Head of caudate nucleus (tissue), 42 donors: Measurements from ENCODE around the gene TRIM54.

Experiments used
- DNase-seq, 42 donors: peaks; one replicate each; pipeline versions ENCODE4 v3.0.0 to v3.0.0-alpha.2; 2020 to 2021; ENCODE audit warnings: mixed read lengths in 7 of 42
- intact Hi-C: fragments of 100-400 bp; cut with DNase I; formaldehyde crosslinking; loops from one replicate; pipeline ENCODE4 v1.15.0; 2022

The TRIM54 gene, protein sequence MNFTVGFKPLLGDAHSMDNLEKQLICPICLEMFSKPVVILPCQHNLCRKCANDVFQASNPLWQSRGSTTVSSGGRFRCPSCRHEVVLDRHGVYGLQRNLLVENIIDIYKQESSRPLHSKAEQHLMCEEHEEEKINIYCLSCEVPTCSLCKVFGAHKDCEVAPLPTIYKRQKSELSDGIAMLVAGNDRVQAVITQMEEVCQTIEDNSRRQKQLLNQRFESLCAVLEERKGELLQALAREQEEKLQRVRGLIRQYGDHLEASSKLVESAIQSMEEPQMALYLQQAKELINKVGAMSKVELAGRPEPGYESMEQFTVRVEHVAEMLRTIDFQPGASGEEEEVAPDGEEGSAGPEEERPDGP

DNA sequence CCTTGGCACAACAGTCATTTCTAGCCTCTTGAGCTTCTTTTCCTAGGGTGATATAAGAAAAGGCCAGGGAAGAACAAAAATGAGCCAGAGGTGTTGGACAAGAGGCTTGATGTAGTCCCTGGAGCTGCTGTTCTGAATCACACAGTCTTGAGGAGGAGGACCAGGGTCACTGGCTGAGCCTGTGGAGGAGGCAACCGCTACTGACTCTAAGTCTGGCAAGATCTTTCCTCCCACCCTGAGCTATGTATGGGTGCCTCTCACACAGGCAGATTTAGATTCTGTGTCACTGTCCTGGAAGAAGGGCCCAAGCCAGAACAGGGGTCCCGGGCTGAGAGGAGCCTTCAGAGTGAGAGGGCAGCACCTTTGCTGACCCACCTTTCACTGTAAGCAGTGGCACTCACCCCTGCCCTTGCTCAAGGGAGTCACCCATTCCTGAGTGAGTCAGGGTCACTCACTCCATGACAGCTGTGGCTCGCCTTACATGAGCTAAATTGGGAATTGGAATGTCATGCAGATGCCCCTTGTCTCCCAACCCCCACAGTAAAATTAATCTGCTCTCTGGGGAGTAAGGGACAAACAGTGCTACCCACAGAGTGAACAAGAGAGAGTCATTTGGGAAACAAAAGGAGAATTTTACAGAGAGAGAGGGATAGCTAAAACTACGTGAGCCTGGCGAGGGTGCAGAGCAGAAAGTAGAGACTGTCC is at the start of gene TRIM54:
Gene TRIM54 (plus strand): TSS at position 575 of the 705 bp plus-strand sequence. CDS start 303 bp downstream, outside the sequence.
- intact Hi-C loops: loop anchor here (10.0 kb wide), 1 partner anchor 187 kb away; no protein-coding TSS in a partner anchor
- peak in 1 of 42 donors; percentile 49 for DNase-seq

DNA sequence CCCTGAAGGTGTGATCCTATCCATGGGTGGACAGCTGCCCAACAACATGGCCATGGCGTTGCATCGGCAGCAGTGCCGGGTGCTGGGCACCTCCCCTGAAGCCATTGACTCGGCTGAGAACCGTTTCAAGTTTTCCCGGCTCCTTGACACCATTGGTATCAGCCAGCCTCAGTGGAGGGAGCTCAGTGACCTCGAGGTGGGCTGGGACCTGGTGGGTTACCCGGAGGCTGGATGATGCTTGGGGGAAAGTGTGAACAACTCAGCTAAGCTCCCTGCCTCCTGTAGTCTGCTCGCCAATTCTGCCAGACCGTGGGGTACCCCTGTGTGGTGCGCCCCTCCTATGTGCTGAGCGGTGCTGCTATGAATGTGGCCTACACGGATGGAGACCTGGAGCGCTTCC is 48.9 kb upstream of the TRIM54 start:
- DNase-seq: no peak
- intact Hi-C loops: no loop called here

DNA sequence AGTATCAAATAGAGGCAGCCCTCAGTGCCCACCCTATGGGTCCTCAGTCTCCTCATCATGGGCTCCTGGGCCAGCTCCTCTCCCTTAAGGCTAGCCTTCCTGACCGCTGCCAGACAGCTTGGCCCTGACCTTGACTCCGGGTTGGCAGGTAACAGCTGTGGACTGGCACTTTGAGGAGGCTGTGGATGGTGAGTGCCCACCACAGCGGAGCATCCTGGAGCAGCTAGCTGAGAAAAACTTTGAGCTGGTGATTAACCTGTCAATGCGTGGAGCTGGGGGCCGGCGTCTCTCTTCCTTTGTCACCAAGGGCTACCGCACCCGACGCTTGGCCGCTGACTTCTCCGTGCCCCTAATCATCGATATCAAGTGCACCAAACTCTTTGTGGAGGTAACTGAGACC is 46.1 kb upstream of the TRIM54 start:
- intact Hi-C loops: no loop called here

DNA sequence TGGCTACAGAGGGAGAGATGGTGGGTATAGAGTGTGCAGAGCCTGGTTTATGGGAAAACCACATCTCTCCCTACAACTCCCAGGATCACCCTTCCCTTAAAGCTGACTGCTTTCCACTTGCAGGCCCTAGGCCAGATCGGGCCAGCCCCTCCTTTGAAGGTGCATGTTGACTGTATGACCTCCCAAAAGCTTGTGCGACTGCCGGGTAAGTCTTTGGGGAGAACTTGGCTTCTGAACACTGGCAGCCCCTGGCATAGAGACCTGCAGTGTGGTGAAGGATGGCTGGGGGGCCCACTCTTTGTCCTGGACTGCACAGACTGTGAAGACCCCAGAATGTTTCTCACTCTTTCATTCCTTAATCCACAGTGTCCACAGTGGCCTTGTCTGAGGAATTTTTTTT is 45.6 kb upstream of the TRIM54 start:
- intact Hi-C loops: no loop called here
- DNase-seq: no peak

More for the DNA sequence above, 46.1 kb upstream of the TRIM54 start:
- no peak for DNase-seq

DNA sequence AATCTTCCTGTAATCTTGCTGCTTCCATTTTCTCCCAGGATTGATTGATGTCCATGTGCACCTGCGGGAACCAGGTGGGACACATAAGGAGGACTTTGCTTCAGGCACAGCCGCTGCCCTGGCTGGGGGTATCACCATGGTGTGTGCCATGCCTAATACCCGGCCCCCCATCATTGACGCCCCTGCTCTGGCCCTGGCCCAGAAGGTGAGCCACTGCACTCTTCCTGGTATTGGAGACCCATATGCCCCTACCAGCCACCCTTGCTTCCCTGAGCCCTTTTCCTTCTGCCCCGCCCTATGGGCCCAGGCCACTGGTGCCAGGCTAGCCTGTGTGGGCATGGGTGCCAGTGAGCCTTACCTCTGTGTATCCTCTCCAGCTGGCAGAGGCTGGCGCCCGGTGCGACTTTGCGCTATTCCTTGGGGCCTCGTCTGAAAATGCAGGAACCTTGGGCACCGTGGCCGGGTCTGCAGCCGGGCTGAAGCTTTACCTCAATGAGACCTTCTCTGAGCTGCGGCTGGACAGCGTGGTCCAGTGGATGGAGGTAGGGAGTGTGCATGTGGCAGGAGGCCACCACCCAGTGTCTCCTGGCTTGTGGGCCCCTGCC is 44.8 kb upstream of the TRIM54 start:
- DNase-seq: no peak
- intact Hi-C loops: no loop called here

DNA sequence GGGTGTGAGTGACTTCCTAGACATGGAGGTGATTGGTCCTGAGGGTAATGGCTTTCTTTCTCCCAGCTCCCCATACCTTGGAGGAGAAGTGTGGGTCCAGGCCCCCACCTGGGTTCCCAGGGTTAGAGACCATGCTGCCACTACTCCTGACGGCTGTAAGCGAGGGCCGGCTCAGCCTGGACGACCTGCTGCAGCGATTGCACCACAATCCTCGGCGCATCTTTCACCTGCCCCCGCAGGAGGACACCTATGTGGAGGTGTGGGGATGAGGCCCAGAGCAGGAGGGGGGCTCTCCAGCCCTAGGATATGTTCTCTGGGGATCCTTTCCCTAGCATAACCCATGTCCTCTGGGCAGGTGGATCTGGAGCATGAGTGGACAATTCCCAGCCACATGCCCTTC is 43.3 kb upstream of the TRIM54 start:
- intact Hi-C loops: no loop called here
- no peak for DNase-seq

DNA sequence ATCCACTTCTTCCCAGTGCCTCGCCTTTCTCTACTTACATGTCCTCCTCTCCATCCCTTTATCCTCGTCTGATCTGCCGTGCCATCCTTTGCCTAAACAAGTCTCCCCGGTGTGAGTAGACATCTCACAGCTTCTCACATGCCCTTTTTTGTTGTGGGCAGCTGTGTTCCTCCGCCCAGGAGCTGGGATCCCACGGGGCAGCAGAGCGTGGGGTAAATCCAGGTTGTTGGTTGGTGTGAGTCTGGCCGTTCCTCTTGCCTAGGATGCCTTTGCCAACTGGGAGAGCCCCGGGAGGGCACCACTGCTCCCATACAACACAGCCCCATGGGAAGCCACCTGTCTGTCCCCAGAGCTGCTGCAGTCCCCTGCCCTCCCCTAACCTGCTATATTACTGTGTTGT is 41.8 kb upstream of the TRIM54 start:
- DNase-seq: no peak

DNA sequence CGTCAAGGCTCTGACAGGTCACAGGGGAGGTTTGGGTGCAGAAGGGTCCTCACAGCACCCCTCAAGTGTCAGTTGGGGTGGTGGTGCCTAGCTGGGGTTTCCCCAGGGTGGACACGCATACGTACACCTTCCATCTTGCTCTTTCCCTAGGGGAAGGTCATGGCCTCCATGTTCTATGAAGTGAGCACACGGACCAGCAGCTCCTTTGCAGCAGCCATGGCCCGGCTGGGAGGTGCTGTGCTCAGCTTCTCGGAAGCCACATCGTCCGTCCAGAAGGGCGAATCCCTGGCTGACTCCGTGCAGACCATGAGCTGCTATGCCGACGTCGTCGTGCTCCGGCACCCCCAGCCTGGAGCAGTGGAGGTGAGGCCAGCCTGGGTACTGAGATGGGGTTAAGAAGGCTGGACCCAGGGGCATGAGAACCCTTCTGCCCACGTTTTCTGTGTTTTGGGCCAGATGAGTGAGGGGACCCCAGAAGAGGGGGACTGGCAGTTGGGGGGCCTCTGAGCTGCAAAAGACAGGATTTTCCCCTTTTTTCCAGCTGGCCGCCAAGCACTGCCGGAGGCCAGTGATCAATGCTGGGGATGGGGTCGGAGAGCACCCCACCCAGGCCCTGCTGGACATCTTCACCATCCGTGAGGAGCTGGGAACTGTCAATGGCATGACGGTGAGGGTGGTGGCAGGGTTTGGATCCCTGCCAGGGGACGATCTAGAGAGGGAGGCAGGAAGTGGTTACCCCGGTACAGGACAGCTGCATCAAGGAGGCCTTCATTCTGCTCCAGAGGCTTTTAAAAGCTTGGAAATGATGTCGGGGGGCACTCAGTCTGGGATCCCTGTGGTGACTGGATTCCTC is 40.2 kb upstream of the TRIM54 start:
- DNase-seq: no peak
- intact Hi-C loops: no loop called here

More for the DNA sequence above, 41.8 kb upstream of the TRIM54 start:
- intact Hi-C loops: no loop called here

DNA sequence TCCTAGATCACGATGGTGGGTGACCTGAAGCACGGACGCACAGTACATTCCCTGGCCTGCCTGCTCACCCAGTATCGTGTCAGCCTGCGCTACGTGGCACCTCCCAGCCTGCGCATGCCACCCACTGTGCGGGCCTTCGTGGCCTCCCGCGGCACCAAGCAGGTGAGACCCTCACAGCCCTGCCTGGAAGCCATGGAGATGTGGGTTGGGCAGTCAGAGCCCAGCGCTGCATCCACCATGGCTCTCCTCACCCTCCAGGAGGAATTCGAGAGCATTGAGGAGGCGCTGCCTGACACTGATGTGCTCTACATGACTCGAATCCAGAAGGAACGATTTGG is 39.6 kb upstream of the TRIM54 start:
- DNase-seq: no peak
- intact Hi-C loops: no loop called here

DNA sequence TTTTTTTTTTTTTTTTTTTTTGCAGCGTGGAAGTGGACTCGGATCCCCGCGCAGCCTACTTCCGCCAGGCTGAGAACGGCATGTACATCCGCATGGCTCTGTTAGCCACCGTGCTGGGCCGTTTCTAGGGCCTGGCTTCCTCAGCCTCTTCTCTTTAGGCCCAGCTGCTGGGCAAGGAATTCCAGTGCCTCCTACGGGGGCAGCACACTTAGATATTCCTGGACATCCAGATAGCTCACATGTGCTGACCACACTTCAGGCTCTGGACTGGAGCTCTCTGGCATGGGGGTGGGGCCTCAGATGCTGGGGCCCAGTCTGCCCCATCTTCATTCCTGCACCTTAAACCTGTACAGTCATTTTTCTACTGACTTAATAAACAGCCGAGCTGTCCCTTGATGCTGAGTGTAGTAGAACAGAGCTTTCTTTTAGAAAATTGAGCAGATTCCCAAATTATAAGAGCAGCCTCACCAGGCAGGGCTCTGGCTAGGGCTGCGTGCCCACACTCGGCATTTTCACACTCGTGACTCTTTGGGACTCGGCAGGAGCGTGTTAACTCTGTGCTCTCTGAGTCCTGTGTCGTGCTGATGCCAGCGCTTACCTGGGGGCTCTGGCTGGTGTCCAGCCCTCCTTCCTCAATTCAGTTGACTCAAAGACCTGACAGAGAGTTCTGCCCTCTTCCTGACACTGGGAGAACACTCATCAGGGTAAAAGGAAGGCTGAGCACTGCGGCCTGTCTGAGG is 38.7 kb upstream of the TRIM54 start:
- no peak for DNase-seq
- intact Hi-C loops: no loop called here

DNA sequence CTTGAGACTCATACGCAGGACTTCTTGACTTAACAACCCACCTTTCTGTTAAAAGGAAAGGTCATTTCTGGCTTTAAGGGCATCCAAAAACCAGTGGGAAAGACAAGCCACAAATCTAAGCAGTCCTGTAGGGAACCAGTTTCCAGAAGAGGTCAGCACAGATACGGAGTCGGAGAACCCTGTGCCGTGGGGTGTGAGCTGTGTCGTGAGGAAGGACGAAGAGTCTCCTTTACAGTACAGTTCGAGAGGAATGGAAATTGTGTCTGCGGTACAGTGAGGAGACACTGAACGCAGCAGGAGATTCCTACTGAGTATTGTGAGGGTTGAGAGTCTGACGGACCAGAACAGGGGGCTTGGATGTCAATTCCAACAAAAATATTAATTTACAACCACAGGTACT is 37.1 kb upstream of the TRIM54 start:
- DNase-seq: no peak

DNA sequence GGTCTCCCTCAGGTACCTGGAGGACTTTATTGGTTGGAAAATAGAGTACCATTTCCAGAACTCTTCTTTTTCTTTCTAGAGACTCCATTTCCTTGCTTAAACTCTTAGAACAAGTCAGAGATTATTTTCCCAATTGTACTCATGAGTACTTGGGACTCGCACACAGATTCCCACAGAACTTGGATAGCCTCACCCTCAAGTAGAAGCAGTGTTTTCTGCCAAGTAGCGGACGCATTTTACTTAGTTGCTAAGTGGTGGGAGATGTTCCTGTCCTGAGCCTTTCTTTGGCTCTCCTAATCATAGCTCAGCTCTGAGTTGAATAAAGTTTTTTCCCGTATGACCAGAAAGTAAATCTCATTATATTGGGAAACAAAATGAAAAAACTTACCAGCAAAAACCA is 36.6 kb upstream of the TRIM54 start:
- DNase-seq: no peak
- intact Hi-C loops: no loop called here

More for the DNA sequence above, 37.1 kb upstream of the TRIM54 start:
- intact Hi-C loops: no loop called here

DNA sequence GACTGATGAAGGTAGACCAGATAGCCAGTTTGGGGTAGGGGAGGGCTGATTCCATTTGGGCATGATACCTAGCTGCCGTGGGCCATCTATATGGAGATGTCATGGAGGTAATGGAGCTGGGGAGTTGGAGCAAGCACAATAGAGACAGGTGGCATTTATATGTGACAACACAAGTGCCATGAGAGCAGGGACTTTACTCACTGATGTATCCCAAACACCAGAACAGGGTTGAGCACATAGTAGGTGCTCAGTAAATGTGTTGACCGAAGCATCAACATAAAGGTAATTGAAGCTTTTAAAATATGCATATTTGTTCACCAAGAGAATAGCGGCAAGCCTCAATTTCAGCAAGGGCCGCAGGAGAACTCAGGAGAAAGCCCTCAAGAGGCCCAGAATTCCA is 34.3 kb upstream of the TRIM54 start:
- DNase-seq: no peak

DNA sequence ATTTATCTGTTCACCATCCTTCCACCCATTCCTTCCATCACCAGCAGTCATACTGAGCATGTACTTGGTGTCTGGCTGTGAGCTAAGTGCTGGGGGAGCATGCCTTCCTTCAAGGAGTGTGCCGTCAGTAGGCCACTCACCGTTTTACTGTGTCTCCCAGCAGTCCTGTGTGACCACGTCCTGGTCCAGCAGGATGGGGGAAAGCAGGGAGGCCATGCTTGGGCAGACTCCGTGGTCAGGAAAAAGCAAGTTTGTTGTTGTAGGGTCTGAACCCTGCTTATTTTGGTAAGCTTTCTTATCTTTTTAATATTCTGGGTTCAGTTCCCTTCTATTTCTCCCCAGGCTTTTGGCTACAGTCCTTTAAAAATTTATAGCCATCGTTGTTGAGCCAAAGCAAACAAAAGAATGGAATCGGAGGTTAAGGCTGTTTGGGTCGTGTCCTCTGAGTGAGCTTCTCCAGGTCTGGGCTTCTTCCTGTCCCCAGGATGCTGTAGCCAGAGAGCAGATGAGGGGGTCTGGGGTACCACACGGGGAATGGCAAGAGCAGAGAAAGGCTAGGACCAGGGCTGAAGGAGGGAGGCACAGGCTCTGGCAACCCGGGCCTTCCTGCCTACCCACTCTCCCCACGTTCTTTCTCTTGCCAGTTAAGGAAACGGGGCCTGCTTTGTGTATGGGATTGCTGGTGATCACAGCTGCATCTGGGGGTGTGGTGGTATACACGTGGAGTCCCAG is 32.9 kb upstream of the TRIM54 start:
- DNase-seq: no peak
- intact Hi-C loops: no loop called here

More for the DNA sequence above, 34.3 kb upstream of the TRIM54 start:
- intact Hi-C loops: no loop called here

DNA sequence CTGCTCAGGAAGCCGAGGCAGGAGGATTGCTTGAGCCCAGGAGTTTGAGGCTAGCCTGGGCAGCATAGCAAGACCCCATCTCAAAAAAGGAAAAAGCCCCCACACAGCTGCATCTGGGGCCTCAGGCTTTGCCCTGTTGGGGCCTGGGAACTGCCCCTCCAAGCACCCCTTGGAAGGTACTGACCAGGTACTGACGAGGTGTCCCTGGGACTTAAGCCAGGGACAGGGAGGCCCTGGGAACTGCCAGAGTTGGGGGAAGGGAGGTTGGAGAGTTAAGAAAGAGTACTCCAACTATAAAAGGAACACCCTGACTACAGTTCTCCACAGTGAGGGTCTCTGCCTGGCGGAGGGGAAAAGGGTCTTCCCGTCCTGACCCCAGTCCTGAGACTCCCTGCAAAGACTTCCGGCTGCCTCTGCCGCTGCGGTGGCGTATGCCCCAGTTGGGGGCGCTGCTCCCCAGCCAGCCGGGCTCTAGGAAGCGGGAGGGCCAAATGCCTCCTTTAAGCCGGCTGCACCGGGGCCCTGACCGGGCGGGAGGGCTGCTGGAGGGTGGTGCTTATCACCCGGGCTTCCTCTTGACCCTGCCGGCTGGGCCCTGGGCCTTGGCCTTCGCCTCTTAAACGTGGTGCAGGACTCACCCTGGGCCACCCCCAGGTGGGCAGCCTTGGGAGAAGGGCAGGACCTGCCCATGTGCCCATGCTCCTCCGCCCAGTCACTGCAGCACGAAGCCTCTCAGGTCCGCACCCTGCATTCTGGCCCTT is 32.2 kb upstream of the TRIM54 start:
- intact Hi-C loops: no loop called here

DNA sequence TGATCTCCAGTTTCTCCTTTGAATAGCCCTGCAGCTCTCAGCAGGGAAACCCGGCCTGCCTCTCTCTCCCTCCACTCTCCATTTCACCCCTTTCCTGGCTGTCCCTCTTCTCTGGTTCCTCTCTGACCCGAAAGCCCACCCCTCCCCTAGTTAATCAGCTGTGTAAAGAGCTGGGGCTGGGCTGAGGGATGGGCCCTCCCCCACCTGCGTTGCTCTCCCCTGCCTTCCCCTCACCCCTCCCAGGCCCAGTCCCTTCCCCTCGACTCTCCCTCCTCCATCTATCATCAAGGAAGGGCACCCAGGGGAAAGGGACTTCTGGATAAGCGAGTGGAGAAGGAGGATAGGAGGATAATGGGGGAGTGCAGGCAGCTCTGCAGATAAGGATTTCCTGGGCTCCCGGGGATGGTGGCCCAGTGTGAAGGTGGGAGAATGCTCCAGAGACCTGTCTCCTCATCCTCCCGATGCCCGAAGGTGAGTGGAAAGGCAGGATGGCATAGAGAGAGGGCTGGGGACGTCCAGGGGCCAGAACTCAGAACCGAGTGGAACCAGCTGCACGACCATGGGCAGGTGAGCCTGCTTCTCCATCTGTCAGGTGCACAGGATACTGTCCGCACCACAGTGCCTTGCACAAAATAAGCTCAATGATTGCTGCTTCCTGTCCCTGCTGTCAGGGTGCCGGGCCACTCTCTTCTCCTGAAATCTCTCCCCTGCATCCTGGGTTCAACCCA is 31.4 kb upstream of the TRIM54 start:
- intact Hi-C loops: no loop called here
- no peak for DNase-seq

More for the DNA sequence above, 32.2 kb upstream of the TRIM54 start:
- peak in 34 of 42 donors; percentile 8 to 70 (median 36) for DNase-seq

DNA sequence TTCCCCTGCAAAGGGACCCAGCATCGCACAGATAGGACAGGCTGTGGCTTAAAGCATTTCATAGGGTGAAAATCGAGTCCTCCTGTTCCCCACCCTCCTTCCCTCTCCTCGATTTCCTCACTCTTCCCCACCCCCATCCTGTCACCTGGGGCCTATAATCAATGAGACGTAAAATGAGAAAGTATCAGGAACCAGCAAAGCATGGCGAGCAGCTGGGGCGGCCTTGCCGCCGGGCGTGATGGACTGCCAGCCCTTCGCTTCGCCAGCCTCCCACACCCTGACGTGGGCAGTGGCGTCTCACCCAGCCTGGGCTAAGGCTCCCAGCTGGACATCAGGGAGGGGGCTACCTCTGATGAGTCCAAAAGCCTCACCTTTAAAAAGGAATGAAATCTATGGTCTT is 30.5 kb upstream of the TRIM54 start:
- no peak for DNase-seq
- intact Hi-C loops: no loop called here
